ENCODE measurements around the gene ZBTB20.

- no peak for TF ChIP-seq POLR2A (IDR thresholded peaks at IDR 0.05)
- TF ChIP-seq CTCF (IDR thresholded peaks at IDR 0.05), result no peak
- TF ChIP-seq POLR2AphosphoS5 (IDR thresholded peaks at IDR 0.05), result no peak
Measured at GRCh38 chr3:114428044-114428595, 719.0 kb downstream of the ZBTB20 start.
